Measurements from ENCODE around the gene SPRR2E. TPM values are rescaled to one million over a fixed set of nuclear protein-coding genes. Genes with fewer than 3 reads are reported as not detected.
"Not testable (repeated sequence)": the region's sequence is repeated elsewhere in the genome, so short reads cannot be mapped to it uniquely, and the experiment has no call there.

SPRR2E gene
- polyA plus RNA-seq, 3 donors, result not detected

- no peak for DNase-seq
These were observed 24.1 kb downstream of the SPRR2E start for GRCh38 chr1:153070243-153070642.

GRCh38 chr1:153058826-153059784, 35.2 kb downstream of the SPRR2E start:
- DNase-seq, result no peak

- no peak for DNase-seq
These were observed 36.2 kb downstream of the SPRR2E start for GRCh38 chr1:153058154-153058553.

- DNase-seq, result no peak
These were observed 37.0 kb downstream of the SPRR2E start, which contains the start of gene SPRR2A for GRCh38 chr1:153057375-153057774. TSS of gene SPRR2A (minus strand) at chr1:153057512. CDS start at chr1:153056735, 777 bp downstream.

- DNase-seq, result not testable (repeated sequence)
These were observed 38.2 kb downstream of the SPRR2E start for GRCh38 chr1:153056111-153056510.

- no peak for DNase-seq
These were observed 45.1 kb downstream of the SPRR2E start for GRCh38 chr1:153049211-153049610.

Other genes starting within 250 kb of the SPRR2E start
- gene LCE7A, start 234.5 kb downstream of the SPRR2E start, polyA plus RNA-seq (ENCODE audit: insufficient read length in 3 of 3), result not detected
- gene SMCP, start 216.2 kb downstream of the SPRR2E start, polyA plus RNA-seq (ENCODE audit: insufficient read length in 3 of 3), result not detected
- under 1 TPM; 0.16 to 0.36 (median 0.21) TPM for gene IVL, start 186.0 kb downstream of the SPRR2E start, polyA plus RNA-seq (ENCODE audit: insufficient read length in 3 of 3)
- gene SPRR5, start 147.3 kb downstream of the SPRR2E start, polyA plus RNA-seq (ENCODE audit: insufficient read length in 3 of 3), result not detected
- gene SPRR4, start 123.9 kb downstream of the SPRR2E start, polyA plus RNA-seq (ENCODE audit: insufficient read length in 3 of 3), result not detected
- gene SPRR1A, start 110.4 kb downstream of the SPRR2E start, polyA plus RNA-seq (ENCODE audit: insufficient read length in 3 of 3), result not detected
- under 1 TPM in 1 of 3 donors, not detected in 2; 0.23 TPM for gene SPRR3, start 92.8 kb downstream of the SPRR2E start, polyA plus RNA-seq (ENCODE audit: insufficient read length in 3 of 3)
- not detected for gene SPRR1B, start 63.3 kb downstream of the SPRR2E start, polyA plus RNA-seq (ENCODE audit: insufficient read length in 3 of 3)
- under 1 TPM in 1 of 3 donors, not detected in 2; 0.14 TPM for gene SPRR2D, start 53.4 kb downstream of the SPRR2E start, polyA plus RNA-seq (ENCODE audit: insufficient read length in 3 of 3)
- gene SPRR2A, start 37.0 kb downstream of the SPRR2E start, polyA plus RNA-seq (ENCODE audit: insufficient read length in 3 of 3), result not detected
- under 1 TPM in 1 of 3 donors, not detected in 2; 0.16 TPM for gene SPRR2B, start 22.9 kb downstream of the SPRR2E start, polyA plus RNA-seq (ENCODE audit: insufficient read length in 3 of 3)
- not detected for gene SPRR2F, start 19.0 kb upstream of the SPRR2E start, polyA plus RNA-seq (ENCODE audit: insufficient read length in 3 of 3)
- not detected for gene SPRR2G, start 56.4 kb upstream of the SPRR2E start, polyA plus RNA-seq (ENCODE audit: insufficient read length in 3 of 3)
- gene LELP1, start 108.9 kb upstream of the SPRR2E start, polyA plus RNA-seq (ENCODE audit: insufficient read length in 3 of 3), result not detected
- gene PRR9, start 123.1 kb upstream of the SPRR2E start, polyA plus RNA-seq (ENCODE audit: insufficient read length in 3 of 3), result not detected
- gene LORICRIN, start 165.2 kb upstream of the SPRR2E start, polyA plus RNA-seq (ENCODE audit: insufficient read length in 3 of 3), result under 1 TPM in 1 of 3 donors, not detected in 2; 0.07 TPM
- gene PGLYRP3, start 218.4 kb upstream of the SPRR2E start, polyA plus RNA-seq (ENCODE audit: insufficient read length in 3 of 3), result not detected

Data from renal pelvis (tissue), 4 donors.